Mesenchymal stem cell (in vitro differentiated cells and primary cell): ENCODE data around the gene BPIFA1.

Experiments used
- DNase-seq: peaks from one replicate; pipeline ENCODE4 v3.0.0-alpha.2; 2013
- H2AFZ ChIP-seq: one replicate; pipeline ENCODE4 v1.6.1; 2013; ENCODE audit warnings: low read depth, mild to moderate bottlenecking, control low read depth, inconsistent platforms, low read length, moderate library complexity
- H2AK5ac ChIP-seq: 2 replicates; pipeline ENCODE4 v1.6.1; 2013; ENCODE audit warnings: low read length, moderate library complexity, mild to moderate bottlenecking, inconsistent platforms; ENCODE audit not compliant: severe bottlenecking
- H2BK120ac ChIP-seq: one replicate; pipeline ENCODE4 v1.6.1; 2013; ENCODE audit warnings: low read depth, mild to moderate bottlenecking, inconsistent platforms, low read length, moderate library complexity
- H2BK12ac ChIP-seq, 2 experiments: one replicate each; pipeline ENCODE4 v1.6.1; 2013; ENCODE audit warnings: inconsistent platforms in 2 of 2, low read length in 2 of 2, mild to moderate bottlenecking in 2 of 2, moderate library complexity in 2 of 2, control low read depth in 1 of 2
- H2BK15ac ChIP-seq: one replicate; pipeline ENCODE4 v1.6.1; 2013; ENCODE audit warnings: mild to moderate bottlenecking, low read depth, inconsistent platforms; ENCODE audit not compliant: poor library complexity, severe bottlenecking
- H2BK5ac ChIP-seq: 2 replicates; pipeline ENCODE4 v1.6.1; 2013; ENCODE audit warnings: low read depth, mild to moderate bottlenecking, low read length, control low read depth, inconsistent platforms; ENCODE audit not compliant: poor library complexity, severe bottlenecking
- H3K14ac ChIP-seq, 2 experiments: one replicate each; pipeline ENCODE4 v1.6.1; 2013; ENCODE audit warnings: inconsistent platforms in 2 of 2, low read length in 2 of 2, control low read depth in 1 of 2, mild to moderate bottlenecking in 1 of 2, moderate library complexity in 1 of 2
- H3K18ac ChIP-seq, 2 experiments: one replicate each; pipeline ENCODE4 v1.6.1; 2013; ENCODE audit warnings: inconsistent platforms in 2 of 2, low read length in 2 of 2, control low read depth in 1 of 2, low read depth in 1 of 2, mild to moderate bottlenecking in 1 of 2
- H3K23ac ChIP-seq, 2 experiments: one replicate each; pipeline ENCODE4 v1.6.1; 2013; ENCODE audit warnings: inconsistent platforms in 2 of 2, low read length in 2 of 2, mild to moderate bottlenecking in 2 of 2, moderate library complexity in 2 of 2, control low read depth in 1 of 2
- H3K27ac ChIP-seq: 2 replicates; pipeline ENCODE4 v1.5.1; 2013; ENCODE audit warnings: mild to moderate bottlenecking, moderate library complexity, low read length, control low read depth, inconsistent platforms; ENCODE audit not compliant: poor library complexity, severe bottlenecking
- H3K27me3 ChIP-seq, 2 experiments: 2 replicates each; pipeline versions ENCODE4 v1.6.1 to v1.7.0; 2013; ENCODE audit warnings: low read length in 2 of 2, mild to moderate bottlenecking in 2 of 2, moderate library complexity in 2 of 2, control low read depth in 1 of 2, inconsistent platforms in 1 of 2; ENCODE audit not compliant: control insufficient read depth in 1 of 2, insufficient read depth in 1 of 2
- H3K36me3 ChIP-seq, 2 experiments: 2 replicates each; pipeline versions ENCODE4 v1.6.1 to v1.7.0; 2013; ENCODE audit warnings: low read length in 2 of 2, control low read depth in 1 of 2, inconsistent platforms in 1 of 2, low read depth in 1 of 2, mild to moderate bottlenecking in 1 of 2; ENCODE audit not compliant: insufficient read depth in 2 of 2, control insufficient read depth in 1 of 2
- H3K4ac ChIP-seq, 2 experiments: one replicate each; pipeline ENCODE4 v1.6.1; 2013; ENCODE audit warnings: inconsistent platforms in 2 of 2, low read length in 2 of 2, mild to moderate bottlenecking in 2 of 2, moderate library complexity in 2 of 2, control low read depth in 1 of 2, low read depth in 1 of 2
- H3K4me1 ChIP-seq: 2 replicates; pipeline ENCODE4 v1.6.1; 2013; ENCODE audit warnings: low read depth, low read length, control low read depth; ENCODE audit not compliant: control insufficient read depth, insufficient read depth
- H3K4me2 ChIP-seq: 2 replicates; pipeline ENCODE4 v1.6.1; 2013; ENCODE audit warnings: low read length, mild to moderate bottlenecking, inconsistent platforms; ENCODE audit not compliant: poor library complexity, severe bottlenecking
- H3K4me3 ChIP-seq, 2 experiments: 2 replicates each; pipeline versions ENCODE4 v1.5.1 to v1.7.0; 2013; ENCODE audit warnings: low read length in 2 of 2, mild to moderate bottlenecking in 2 of 2, control low read depth in 1 of 2, low read depth in 1 of 2; ENCODE audit not compliant: insufficient read depth in 1 of 2
- H3K79me1 ChIP-seq: replicated peaks from 2 replicates; pipeline ENCODE4 v1.6.1; 2013; ENCODE audit warnings: mild to moderate bottlenecking, control low read depth, low read length, inconsistent platforms; ENCODE audit not compliant: poor library complexity, severe bottlenecking
- H3K9ac ChIP-seq: 2 replicates; pipeline ENCODE4 v1.7.0; 2013; ENCODE audit warnings: mild to moderate bottlenecking, low read length, moderate library complexity
- H3K9me3 ChIP-seq: 2 replicates; pipeline ENCODE4 v1.7.0; 2013; ENCODE audit warnings: mild to moderate bottlenecking, low read length; ENCODE audit not compliant: control insufficient read depth
- H4K8ac ChIP-seq: one replicate; pipeline ENCODE4 v1.6.1; 2013; ENCODE audit warnings: inconsistent platforms, mild to moderate bottlenecking, low read length, moderate library complexity
- H4K91ac ChIP-seq: one replicate; pipeline ENCODE4 v1.6.1; 2013; ENCODE audit warnings: mild to moderate bottlenecking, low read length, inconsistent platforms
- WGBS: methylation state at CpG from one replicate; pipeline ENCODE4 v1.1.7; 2013; ENCODE audit warnings: mixed read lengths; 5-methylcytosine and 5-hydroxymethylcytosine counted together

BPIFA1 gene

GRCh38 chr20:33251496-33251895, 15.7 kb downstream of the BPIFA1 start:
- H3K79me1 ChIP-seq, result no peaks in the 10 kb centered on the region
- no peak overlapping the region for H2BK12ac ChIP-seq
- H3K27me3 ChIP-seq, result peaks cover 4 to 24% of the 10 kb centered on the region in 2 experiments
- H3K9me3 ChIP-seq, result no peaks in the 10 kb centered on the region
- no peak overlapping the region for H3K4me3 ChIP-seq
- H3K4me1 ChIP-seq, result no peaks in the 10 kb centered on the region
- no peak overlapping the region for H4K8ac ChIP-seq
- no peak overlapping the region for H2BK120ac ChIP-seq
- H2BK15ac ChIP-seq, result no peak overlapping the region
- WGBS, result 80% methylated on average over 3 of the region's 3 CpGs
- H3K27ac ChIP-seq, result no peak overlapping the region
- H2AFZ ChIP-seq, result no peak overlapping the region
- no peak overlapping the region for H3K23ac ChIP-seq
- H3K4ac ChIP-seq, result no peak overlapping the region
- no peaks in the 10 kb centered on the region for H3K36me3 ChIP-seq
- no peak overlapping the region for H2AK5ac ChIP-seq
- no peak overlapping the region for H3K18ac ChIP-seq
- no peak overlapping the region for H2BK5ac ChIP-seq
- no peak overlapping the region for H3K14ac ChIP-seq
- DNase-seq, result no peak
- no peak overlapping the region for H3K9ac ChIP-seq
- H3K4me2 ChIP-seq, result no peak overlapping the region
- no peak overlapping the region for H4K91ac ChIP-seq

- Histone ChIP-seq H3K79me1 (no peaks in the 10 kb centered on the region), H3K9me3 (no peaks in the 10 kb centered on the region), H2AK5ac (no peak overlapping the region), H3K4ac (no peak overlapping the region), H3K23ac (no peak overlapping the region), H2BK5ac (no peak overlapping the region), H3K4me1 (no peaks in the 10 kb centered on the region), H4K91ac (no peak overlapping the region), H3K14ac (no peak overlapping the region), H4K8ac (no peak overlapping the region), H3K4me3 (no peak overlapping the region), H2BK15ac (no peak overlapping the region), H2AFZ (no peak overlapping the region), H3K36me3 (no peaks in the 10 kb centered on the region), H3K18ac (no peak overlapping the region), H3K27me3 (peaks cover 4 to 24% of the 10 kb centered on the region in 2 experiments), H3K9ac (no peak overlapping the region), H2BK120ac (no peak overlapping the region), H2BK12ac (no peak overlapping the region), H3K27ac (no peak overlapping the region), H3K4me2 (no peak overlapping the region)
- no peak for DNase-seq
- WGBS, result 50% methylated on average over 2 of the region's 3 CpGs
These were observed 16.7 kb downstream of the BPIFA1 start for GRCh38 chr20:33252460-33252859.

GRCh38 chr20:33255005-33255404, 19.2 kb downstream of the BPIFA1 start:
- H2AFZ ChIP-seq, result no peak overlapping the region
- no peak overlapping the region for H2BK12ac ChIP-seq
- H3K4me2 ChIP-seq, result no peak overlapping the region
- H3K27ac ChIP-seq, result no peak overlapping the region
- no peaks in the 10 kb centered on the region for H3K79me1 ChIP-seq
- no peak overlapping the region for H2BK120ac ChIP-seq
- no peaks in the 10 kb centered on the region for H3K4me1 ChIP-seq
- H3K23ac ChIP-seq, result no peak overlapping the region
- H3K36me3 ChIP-seq, result no peaks in the 10 kb centered on the region
- H2AK5ac ChIP-seq, result no peak overlapping the region
- 20% methylated on average over 1 of the region's 2 CpGs for WGBS
- H3K18ac ChIP-seq, result no peak overlapping the region
- H3K4me3 ChIP-seq, result no peak overlapping the region
- H4K8ac ChIP-seq, result no peak overlapping the region
- no peak overlapping the region for H3K4ac ChIP-seq
- no peak for DNase-seq
- H3K9me3 ChIP-seq, result no peaks in the 10 kb centered on the region
- H2BK15ac ChIP-seq, result no peak overlapping the region
- no peak overlapping the region for H2BK5ac ChIP-seq
- H4K91ac ChIP-seq, result no peak overlapping the region
- H3K9ac ChIP-seq, result no peak overlapping the region
- H3K14ac ChIP-seq, result no peak overlapping the region
- H3K27me3 ChIP-seq, result peaks cover 0 to 4% of the 10 kb centered on the region in 2 experiments

GRCh38 chr20:33257237-33257636, 21.4 kb downstream of the BPIFA1 start:
- DNase-seq, result no peak
- H3K9ac ChIP-seq, result no peak overlapping the region
- H3K4me3 ChIP-seq, result no peak overlapping the region
- no peak overlapping the region for H3K4ac ChIP-seq
- H3K4me2 ChIP-seq, result no peak overlapping the region
- H3K27ac ChIP-seq, result no peak overlapping the region
- no peak overlapping the region for H2AFZ ChIP-seq
- no peak overlapping the region for H2AK5ac ChIP-seq
- H3K23ac ChIP-seq, result no peak overlapping the region
- H3K4me1 ChIP-seq, result no peaks in the 10 kb centered on the region
- no peaks in the 10 kb centered on the region for H3K36me3 ChIP-seq
- no peaks in the 10 kb centered on the region for H3K9me3 ChIP-seq
- no peak overlapping the region for H2BK15ac ChIP-seq
- 80% methylated on average over 5 of the region's 5 CpGs for WGBS
- H4K8ac ChIP-seq, result no peak overlapping the region
- H3K79me1 ChIP-seq, result no peaks in the 10 kb centered on the region
- peaks cover 4 to 9% of the 10 kb centered on the region in 2 experiments for H3K27me3 ChIP-seq
- no peak overlapping the region for H2BK12ac ChIP-seq
- H2BK5ac ChIP-seq, result no peak overlapping the region
- no peak overlapping the region for H3K14ac ChIP-seq
- H4K91ac ChIP-seq, result no peak overlapping the region
- no peak overlapping the region for H2BK120ac ChIP-seq
- H3K18ac ChIP-seq, result no peak overlapping the region
